HepG2 (cell line): ENCODE data around the gene UBAP1L. TPM values are rescaled to one million over a fixed set of nuclear protein-coding genes. Genes with fewer than 3 reads are reported as not detected.

Experiments
- ATF4 ChIP-seq, 2 experiments: fragments of 450-650 bp in 1 of 2; sonication (generic) in 1 of 2; formaldehyde crosslinking; IDR thresholded peaks; 2 replicates each; pipeline versions ENCODE4 v1.5.0 to v1.8.0; 2020 to 2022; ENCODE audit warnings: mild to moderate bottlenecking in 1 of 2, missing genetic modification reagents in 1 of 2
- ATM ChIP-seq: fragments of 450-650 bp; IDR thresholded peaks from 2 replicates; pipeline ENCODE4 v1.7.1; 2017; ENCODE audit warnings: mild to moderate bottlenecking, borderline replicate concordance
- CENPT ChIP-seq: sonication (generic); formaldehyde crosslinking; IDR thresholded peaks from 2 replicates; pipeline ENCODE4 v1.8.0; 2022; ENCODE audit warnings: low read depth, mild to moderate bottlenecking, moderate library complexity, missing genetic modification reagents
- KLF11 ChIP-seq: IDR thresholded peaks from 2 replicates; pipeline ENCODE4 v1.6.1; 2016; ENCODE audit warnings: missing compliant biosample characterization
- NR2C2 ChIP-seq: sonication (generic); formaldehyde crosslinking; IDR thresholded peaks from 2 replicates; pipeline ENCODE4 v1.4.0; 2020; ENCODE audit warnings: missing genetic modification reagents, mild to moderate bottlenecking, moderate library complexity, borderline replicate concordance
- RARA ChIP-seq: IDR thresholded peaks from 2 replicates; pipeline ENCODE4 v1.6.1; 2016; ENCODE audit warnings: missing genetic modification reagents, missing compliant biosample characterization
- SRSF1 ChIP-seq: fragments of 200-400 bp; formaldehyde crosslinking; optimal IDR thresholded peaks from 2 replicates; pipeline ENCODE3; 2017; ENCODE audit warnings: mild to moderate bottlenecking, low read depth, low read length, moderate library complexity
- ZNF18 ChIP-seq: sonication (generic); formaldehyde crosslinking; IDR thresholded peaks from 2 replicates; pipeline ENCODE4 v1.8.0; 2022; ENCODE audit warnings: mild to moderate bottlenecking, missing genetic modification reagents; ENCODE audit not compliant: insufficient replicate concordance
- ZNF326 ChIP-seq: sonication (generic); formaldehyde crosslinking; IDR thresholded peaks from 2 replicates; pipeline ENCODE4 v1.4.0; 2020; ENCODE audit warnings: missing genetic modification reagents, borderline replicate concordance
- ZNF543 ChIP-seq: sonication (generic); formaldehyde crosslinking; IDR thresholded peaks from 2 replicates; pipeline ENCODE4 v1.4.0; 2020; ENCODE audit warnings: mild to moderate bottlenecking, missing genetic modification reagents
- ZNF567 ChIP-seq: sonication (generic); formaldehyde crosslinking; IDR thresholded peaks from 2 replicates; pipeline ENCODE4 v1.8.1; 2023; ENCODE audit warnings: mild to moderate bottlenecking, missing genetic modification reagents, borderline replicate concordance
- ZNF589 ChIP-seq: sonication (generic); formaldehyde crosslinking; conservative IDR thresholded peaks from 2 replicates; pipeline ENCODE4 v1.8.0; 2022; ENCODE audit warnings: mild to moderate bottlenecking, moderate library complexity, missing genetic modification reagents
- ZNF773 ChIP-seq: sonication (generic); formaldehyde crosslinking; IDR thresholded peaks from 2 replicates; pipeline ENCODE4 v1.4.0; 2020; ENCODE audit warnings: missing genetic modification reagents, borderline replicate concordance
- ZNF883 ChIP-seq: sonication (generic); formaldehyde crosslinking; IDR thresholded peaks from 2 replicates; pipeline ENCODE4 v1.5.1; 2020; ENCODE audit warnings: mild to moderate bottlenecking, missing genetic modification reagents; ENCODE audit errors: not compliant biosample characterization
- polyA plus RNA-seq, 8 experiments: library from polyadenylated mRNA; depleted of rRNA in 3 of 8; stranded (reverse) in 7 of 8; unstranded in 1 of 8; fragments of >200 nt; fragmentation: Illumina TruSeq in 4 of 8; extraction: Trizol in 4 of 8; gene quantifications; 2 replicates each; pipeline versions ENCODE4 v1.2.1 to v1.2.3, GENCODE V29; 2011 to 2016; ENCODE audit warnings: low read depth in 4 of 8, missing spikeins in 1 of 8, mixed read lengths in 1 of 8; ENCODE audit not compliant: insufficient read depth in 1 of 8
- total RNA-seq, 5 experiments: library from RNA; depleted of rRNA; stranded (reverse); fragments of >200 nt; fragmentation: Illumina TruSeq; extraction: Trizol; gene quantifications; 2 replicates each; pipeline ENCODE4 v1.2.3, GENCODE V29; 2016; ENCODE audit warnings: low read depth in 1 of 5
- TF ChIP-seq, protein P1 (sequence below): sonication (generic); formaldehyde crosslinking; IDR thresholded peaks from 2 replicates; pipeline ENCODE4 v1.8.0; 2022; ENCODE audit warnings: low read depth, missing genetic modification reagents
- TF ChIP-seq, protein P2 (sequence below), 2 experiments: sonication (generic) in 1 of 2; formaldehyde crosslinking in 1 of 2; IDR thresholded peaks; 2 replicates each; pipeline versions ENCODE4 v1.6.1 to v1.9.0; 2014 to 2022; ENCODE audit warnings: antibody characterized with exemption in 1 of 2, borderline replicate concordance in 1 of 2, inconsistent platforms in 1 of 2, low read depth in 1 of 2, missing genetic modification reagents in 1 of 2

UBAP1L gene
- total and polyA plus RNA-seq, 2 of the 13 experiments (the other 11 are each of a cell fraction or from before 2014, with no cell fraction given): 0.86 to 1.4 TPM

- peak; percentile 95 for TF ChIP-seq NR2C2
- TF ChIP-seq RARA (CRISPR knock-in tag): peak; percentile 12; the same call in 1 of the 2 replicates
- TF ChIP-seq, protein P1, sequence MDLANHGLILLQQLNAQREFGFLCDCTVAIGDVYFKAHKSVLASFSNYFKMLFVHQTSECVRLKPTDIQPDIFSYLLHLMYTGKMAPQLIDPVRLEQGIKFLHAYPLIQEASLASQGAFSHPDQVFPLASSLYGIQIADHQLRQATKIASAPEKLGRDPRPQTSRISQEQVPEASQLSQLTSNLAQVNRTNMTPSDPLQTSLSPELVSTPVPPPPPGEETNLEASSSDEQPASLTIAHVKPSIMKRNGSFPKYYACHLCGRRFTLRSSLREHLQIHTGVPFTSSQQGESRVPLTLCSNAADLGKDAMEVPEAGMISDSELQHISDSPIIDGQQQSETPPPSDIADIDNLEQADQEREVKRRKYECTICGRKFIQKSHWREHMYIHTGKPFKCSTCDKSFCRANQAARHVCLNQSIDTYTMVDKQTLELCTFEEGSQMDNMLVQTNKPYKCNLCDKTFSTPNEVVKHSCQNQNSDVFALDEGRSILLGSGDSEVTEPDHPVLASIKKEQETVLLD: no peak
- peak; percentile 54 for TF ChIP-seq ZNF18 (CRISPR knock-in tag)
- TF ChIP-seq ZNF883 (CRISPR knock-in tag): peak; percentile 10
- no peak for TF ChIP-seq ZNF326 (CRISPR knock-in tag)
- 0 out of 4 replicates have a peak, but pooled peaks of 1 of the 2 experiments have one; percentile 29 for TF ChIP-seq ATF4 (CRISPR knock-in tag; IDR thresholded peaks at IDR 0.05)
- no peak for TF ChIP-seq ZNF567 (CRISPR knock-in tag)
- no peak for TF ChIP-seq SRSF1
- TF ChIP-seq ZNF773: no peak
- peak; percentile 76; the same call in 1 of the 2 replicates for TF ChIP-seq ZNF589 (CRISPR knock-in tag)
- TF ChIP-seq KLF11 (CRISPR knock-in tag): no peak
- TF ChIP-seq, protein P2, sequence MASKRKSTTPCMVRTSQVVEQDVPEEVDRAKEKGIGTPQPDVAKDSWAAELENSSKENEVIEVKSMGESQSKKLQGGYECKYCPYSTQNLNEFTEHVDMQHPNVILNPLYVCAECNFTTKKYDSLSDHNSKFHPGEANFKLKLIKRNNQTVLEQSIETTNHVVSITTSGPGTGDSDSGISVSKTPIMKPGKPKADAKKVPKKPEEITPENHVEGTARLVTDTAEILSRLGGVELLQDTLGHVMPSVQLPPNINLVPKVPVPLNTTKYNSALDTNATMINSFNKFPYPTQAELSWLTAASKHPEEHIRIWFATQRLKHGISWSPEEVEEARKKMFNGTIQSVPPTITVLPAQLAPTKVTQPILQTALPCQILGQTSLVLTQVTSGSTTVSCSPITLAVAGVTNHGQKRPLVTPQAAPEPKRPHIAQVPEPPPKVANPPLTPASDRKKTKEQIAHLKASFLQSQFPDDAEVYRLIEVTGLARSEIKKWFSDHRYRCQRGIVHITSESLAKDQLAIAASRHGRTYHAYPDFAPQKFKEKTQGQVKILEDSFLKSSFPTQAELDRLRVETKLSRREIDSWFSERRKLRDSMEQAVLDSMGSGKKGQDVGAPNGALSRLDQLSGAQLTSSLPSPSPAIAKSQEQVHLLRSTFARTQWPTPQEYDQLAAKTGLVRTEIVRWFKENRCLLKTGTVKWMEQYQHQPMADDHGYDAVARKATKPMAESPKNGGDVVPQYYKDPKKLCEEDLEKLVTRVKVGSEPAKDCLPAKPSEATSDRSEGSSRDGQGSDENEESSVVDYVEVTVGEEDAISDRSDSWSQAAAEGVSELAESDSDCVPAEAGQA (IDR thresholded peaks at IDR 0.05; ENCODE audit: low read depth): peak; percentile 82
- TF ChIP-seq, protein P2 (CRISPR knock-in tag; IDR thresholded peaks at IDR 0.05; ENCODE audit: borderline replicate concordance): no peak
- TF ChIP-seq CENPT (CRISPR knock-in tag): no peak
- no peak for TF ChIP-seq ZNF543 (CRISPR knock-in tag)
- no peak for TF ChIP-seq ATM
Observed at GRCh38 chr15:65133548-65134200, 18.7 kb upstream of the UBAP1L start, which contains the start of gene PDCD7 (continued).
